GM18508 (cell line): ENCODE data around the gene MYO1H.

Experiments used
- ATAC-seq: cut with Tn5 transposase; IDR thresholded peaks from one replicate; pipeline ENCODE4 v1.9.1; 2021; ENCODE audit warnings: moderate number of reproducible peaks; ENCODE audit not compliant: insufficient read depth, unreplicated experiment

The MYO1H gene

GRCh38 chr12:109445191-109445609, 97.5 kb downstream of the MYO1H start:
- no peak for ATAC-seq

- no peak for ATAC-seq
Observed at GRCh38 chr12:109446869-109447268, 99.2 kb downstream of the MYO1H start.

- no peak for ATAC-seq
Observed at GRCh38 chr12:109447482-109447881, 99.8 kb downstream of the MYO1H start.

GRCh38 chr12:109448272-109448671, 100.6 kb downstream of the MYO1H start:
- ATAC-seq, result no peak

- no peak for ATAC-seq
Observed at GRCh38 chr12:109448707-109449390, 101.1 kb downstream of the MYO1H start.

GRCh38 chr12:109449845-109450532, 102.3 kb downstream of the MYO1H start:
- no peak for ATAC-seq

GRCh38 chr12:109450980-109451379, 103.3 kb downstream of the MYO1H start:
- no peak for ATAC-seq

GRCh38 chr12:109451400-109451799, 103.7 kb downstream of the MYO1H start:
- ATAC-seq, result no peak

GRCh38 chr12:109452489-109452888, 104.8 kb downstream of the MYO1H start:
- ATAC-seq, result no peak

- ATAC-seq, result no peak
Observed at GRCh38 chr12:109455706-109456105, 108.0 kb downstream of the MYO1H start.

- no peak for ATAC-seq
Observed at GRCh38 chr12:109458086-109458485, 110.4 kb downstream of the MYO1H start.

GRCh38 chr12:109458771-109459208, 111.1 kb downstream of the MYO1H start:
- no peak for ATAC-seq

GRCh38 chr12:109459247-109459646, 111.5 kb downstream of the MYO1H start:
- ATAC-seq, result no peak

GRCh38 chr12:109460538-109460937, 112.8 kb downstream of the MYO1H start:
- no peak for ATAC-seq

GRCh38 chr12:109461049-109461845, 113.5 kb downstream of the MYO1H start:
- no peak for ATAC-seq

- no peak for ATAC-seq
Observed at GRCh38 chr12:109461846-109462756, 114.4 kb downstream of the MYO1H start.

GRCh38 chr12:109462868-109463692, 115.4 kb downstream of the MYO1H start:
- ATAC-seq, result no peak

- no peak for ATAC-seq
Observed at GRCh38 chr12:109463756-109464155, 116.1 kb downstream of the MYO1H start.

GRCh38 chr12:109464642-109465351, 117.1 kb downstream of the MYO1H start:
- no peak for ATAC-seq
